DMS53 (cell line): ENCODE data around the gene MEI4.
"Not testable (repeated sequence)": the region's sequence is repeated elsewhere in the genome, so short reads cannot be mapped to it uniquely, and the experiment has no call there.

Experiments
- DNase-seq: peaks from one replicate; lab custom pipeline; 2025; lab: John Stamatoyannopoulos, UW

Gene MEI4

GRCh38 chr6:77815531-77815930 is 162.7 kb downstream of the MEI4 start:
- no peak for DNase-seq

- no peak for DNase-seq
Measured at GRCh38 chr6:77816766-77817270, 164.0 kb downstream of the MEI4 start.

GRCh38 chr6:77822265-77822664 is 169.4 kb downstream of the MEI4 start:
- DNase-seq: no peak

- DNase-seq: no peak
Measured at GRCh38 chr6:77825204-77825603, 172.4 kb downstream of the MEI4 start.

GRCh38 chr6:77829736-77830135 is 176.9 kb downstream of the MEI4 start:
- DNase-seq: no peak

- DNase-seq: not testable (repeated sequence)
Measured at GRCh38 chr6:77833749-77834148, 180.9 kb downstream of the MEI4 start.

GRCh38 chr6:77834591-77834996 is 181.8 kb downstream of the MEI4 start:
- DNase-seq: no peak

GRCh38 chr6:77837034-77837784 is 184.4 kb downstream of the MEI4 start:
- no peak for DNase-seq

- DNase-seq: no peak
Measured at GRCh38 chr6:77839292-77839691, 186.5 kb downstream of the MEI4 start.

GRCh38 chr6:77844822-77845221 is 192.0 kb downstream of the MEI4 start:
- no peak for DNase-seq

GRCh38 chr6:77853401-77853800 is 200.6 kb downstream of the MEI4 start:
- no peak for DNase-seq

GRCh38 chr6:77856391-77856790 is 203.6 kb downstream of the MEI4 start:
- no peak for DNase-seq

GRCh38 chr6:77857421-77857820 is 204.6 kb downstream of the MEI4 start:
- no peak for DNase-seq

- no peak for DNase-seq
Measured at GRCh38 chr6:77876300-77876699, 223.5 kb downstream of the MEI4 start.

GRCh38 chr6:77879527-77879926 is 226.7 kb downstream of the MEI4 start:
- DNase-seq: no peak

- DNase-seq: peak; percentile 2
Measured at GRCh38 chr6:77880501-77880900, 227.7 kb downstream of the MEI4 start.

- DNase-seq: no peak
Measured at GRCh38 chr6:77883851-77884250, 231.0 kb downstream of the MEI4 start.

GRCh38 chr6:77893391-77893790 is 240.6 kb downstream of the MEI4 start:
- peak; percentile 14 for DNase-seq

- DNase-seq: no peak
Measured at GRCh38 chr6:77906070-77906469, 253.2 kb downstream of the MEI4 start.

GRCh38 chr6:77910826-77911225 is 258.0 kb downstream of the MEI4 start:
- no peak for DNase-seq

- DNase-seq: peak; percentile 32
Measured at GRCh38 chr6:77926198-77926751, 273.4 kb downstream of the MEI4 start.

GRCh38 chr6:77930382-77930781 is 277.5 kb downstream of the MEI4 start:
- no peak for DNase-seq

GRCh38 chr6:77930952-77931351 is 278.1 kb downstream of the MEI4 start:
- no peak for DNase-seq

GRCh38 chr6:77962070-77962469 is 309.2 kb downstream of the MEI4 start:
- DNase-seq: no peak
